Stomach smooth muscle (tissue), 2 donors: ENCODE data around the gene ZNF787.

ENCODE experiments used
- H3K27ac ChIP-seq: one replicate; pipeline ENCODE4 v1.7.0; 2013; ENCODE audit warnings: mild to moderate bottlenecking, low read length, inconsistent platforms
- H3K27me3 ChIP-seq, 2 donors: one replicate each; pipeline ENCODE4 v1.7.0; 2013; ENCODE audit warnings: low read length in 2 of 2; ENCODE audit not compliant: insufficient read depth in 2 of 2, control insufficient read depth in 1 of 2
- H3K36me3 ChIP-seq, 2 donors: one replicate each; pipeline ENCODE4 v1.7.0; 2013; ENCODE audit warnings: low read length in 2 of 2; ENCODE audit not compliant: control insufficient read depth in 2 of 2, insufficient read depth in 2 of 2
- H3K4me1 ChIP-seq: one replicate; pipeline ENCODE4 v1.7.0; 2013; ENCODE audit warnings: low read length; ENCODE audit not compliant: control insufficient read depth, insufficient read depth
- H3K4me3 ChIP-seq, 2 donors: one replicate each; pipeline ENCODE4 v1.7.0; 2013; ENCODE audit warnings: low read length in 2 of 2
- H3K9ac ChIP-seq, 2 donors: one replicate each; pipeline ENCODE4 v1.7.0; 2013; ENCODE audit warnings: low read length in 2 of 2, mild to moderate bottlenecking in 1 of 2
- H3K9me3 ChIP-seq, 2 donors: one replicate each; pipeline ENCODE4 v1.7.0; 2013; ENCODE audit warnings: low read length in 2 of 2; ENCODE audit not compliant: control insufficient read depth in 2 of 2
- donor health status: healthy.
- donor health status: Pancreatic carcinoma.

Gene ZNF787

GRCh38 chr19:56121180-56122167, at the start of gene ZNF787:
TSS of gene ZNF787 (minus strand) at chr19:56121295. CDS start at chr19:56103217, 18,078 bp downstream.
- Histone ChIP-seq H3K36me3 (no peaks in the 10 kb centered on the region), H3K9me3 (no peaks in the 10 kb centered on the region), H3K4me3 (peak within 1 kb of the TSS; percentile 74 to 77), H3K4me1 (peaks cover 33% of the 10 kb centered on the region), H3K27ac (peak within 1 kb of the TSS; percentile 80), H3K27me3 (no peaks in the 10 kb centered on the region), H3K9ac (peak within 1 kb of the TSS; percentile 82)

- Histone ChIP-seq H3K9me3 (no peaks in the 10 kb centered on the region), H3K4me1 (peaks cover 3% of the 10 kb centered on the region), H3K27ac (no peak overlapping the region), H3K9ac (no peak overlapping the region), H3K27me3 (peaks cover 4 to 6% of the 10 kb centered on the region in 2 donors), H3K4me3 (no peak overlapping the region), H3K36me3 (no peaks in the 10 kb centered on the region)
These were observed 49.2 kb upstream of the ZNF787 start for GRCh38 chr19:56170261-56170660.

- Histone ChIP-seq H3K36me3 (peaks cover 0 to 2% of the 10 kb centered on the region in 2 donors), H3K9me3 (no peaks in the 10 kb centered on the region), H3K27ac (no peak overlapping the region), H3K4me3 (no peak overlapping the region), H3K9ac (no peak overlapping the region), H3K4me1 (peaks cover 3% of the 10 kb centered on the region), H3K27me3 (no peaks in the 10 kb centered on the region)
These were observed 46.0 kb upstream of the ZNF787 start for GRCh38 chr19:56167064-56167578.

GRCh38 chr19:56163097-56163496, 42.0 kb upstream of the ZNF787 start:
- Histone ChIP-seq H3K4me1 (no peaks in the 10 kb centered on the region), H3K4me3 (no peak overlapping the region), H3K36me3 (peaks cover 8 to 10% of the 10 kb centered on the region in 2 donors), H3K9me3 (no peaks in the 10 kb centered on the region), H3K27me3 (no peaks in the 10 kb centered on the region), H3K27ac (no peak overlapping the region), H3K9ac (no peak overlapping the region)

GRCh38 chr19:56162258-56162657, 41.2 kb upstream of the ZNF787 start:
- Histone ChIP-seq H3K27me3 (no peaks in the 10 kb centered on the region), H3K4me3 (no peak overlapping the region), H3K9ac (no peak overlapping the region), H3K4me1 (no peaks in the 10 kb centered on the region), H3K36me3 (peaks cover 8 to 13% of the 10 kb centered on the region in 2 donors), H3K9me3 (no peaks in the 10 kb centered on the region), H3K27ac (no peak overlapping the region)

- H3K4me3 ChIP-seq: no peak overlapping the region
- H3K4me1 ChIP-seq: no peaks in the 10 kb centered on the region
- H3K36me3 ChIP-seq: peaks cover 8 to 18% of the 10 kb centered on the region in 2 donors
- H3K9me3 ChIP-seq: no peaks in the 10 kb centered on the region
- no peak overlapping the region for H3K27ac ChIP-seq
- no peaks in the 10 kb centered on the region for H3K27me3 ChIP-seq
- H3K9ac ChIP-seq: no peak overlapping the region
These were observed 40.4 kb upstream of the ZNF787 start for GRCh38 chr19:56161534-56161933.

GRCh38 chr19:56159622-56160271, 38.7 kb upstream of the ZNF787 start:
- Histone ChIP-seq H3K4me3 (no peak overlapping the region), H3K27ac (no peak overlapping the region), H3K36me3 (peaks cover 13 to 30% of the 10 kb centered on the region in 2 donors), H3K27me3 (no peaks in the 10 kb centered on the region), H3K9me3 (no peaks in the 10 kb centered on the region), H3K4me1 (no peaks in the 10 kb centered on the region), H3K9ac (no peak overlapping the region)

- H3K36me3 ChIP-seq: peaks cover 13 to 31% of the 10 kb centered on the region in 2 donors
- no peaks in the 10 kb centered on the region for H3K27me3 ChIP-seq
- no peaks in the 10 kb centered on the region for H3K4me1 ChIP-seq
- no peak overlapping the region for H3K4me3 ChIP-seq
- no peak overlapping the region for H3K9ac ChIP-seq
- no peaks in the 10 kb centered on the region for H3K9me3 ChIP-seq
- H3K27ac ChIP-seq: no peak overlapping the region
These were observed 38.0 kb upstream of the ZNF787 start for GRCh38 chr19:56159009-56159559.

GRCh38 chr19:56158170-56158757, 37.2 kb upstream of the ZNF787 start:
- no peaks in the 10 kb centered on the region for H3K4me1 ChIP-seq
- no peaks in the 10 kb centered on the region for H3K27me3 ChIP-seq
- no peaks in the 10 kb centered on the region for H3K9me3 ChIP-seq
- no peak overlapping the region for H3K9ac ChIP-seq
- no peak overlapping the region for H3K4me3 ChIP-seq
- no peak overlapping the region for H3K27ac ChIP-seq
- peaks cover 13 to 31% of the 10 kb centered on the region in 2 donors for H3K36me3 ChIP-seq

- Histone ChIP-seq H3K4me1 (peaks cover 2% of the 10 kb centered on the region), H3K9me3 (no peaks in the 10 kb centered on the region), H3K9ac (no peak overlapping the region), H3K27ac (no peak overlapping the region), H3K27me3 (no peaks in the 10 kb centered on the region), H3K4me3 (no peak overlapping the region), H3K36me3 (peaks cover 13 to 30% of the 10 kb centered on the region in 2 donors)
These were observed 35.7 kb upstream of the ZNF787 start for GRCh38 chr19:56156768-56157167.
